Left ventricle myocardium inferior (tissue), 1 donor: ENCODE results near the gene MTIF2. TPM values are rescaled to one million over a fixed set of nuclear protein-coding genes. Genes with fewer than 3 reads are reported as not detected.
"Not testable (repeated sequence)": the region's sequence is repeated elsewhere in the genome, so short reads cannot be mapped to it uniquely, and the experiment has no call there.

Experiments used
- DNase-seq: peaks from one replicate; pipeline ENCODE4 v3.0.0-alpha.2; 2020
- H3K27ac ChIP-seq: fragments of 200-600 bp; replicated peaks from 2 replicates; pipeline ENCODE4 v1.8.0; 2021
- H3K27me3 ChIP-seq: fragments of 200-600 bp; 2 replicates; pipeline ENCODE4 v1.8.0; 2021; ENCODE audit warnings: low read depth
- H3K36me3 ChIP-seq: fragments of 200-600 bp; 2 replicates; pipeline ENCODE4 v1.8.0; 2021
- H3K4me1 ChIP-seq: fragments of 200-600 bp; 2 replicates; pipeline ENCODE4 v1.8.0; 2021
- H3K4me3 ChIP-seq: fragments of 200-600 bp; 2 replicates; pipeline ENCODE4 v1.8.0; 2021; ENCODE audit warnings: mild to moderate bottlenecking, moderate library complexity
- H3K9me3 ChIP-seq: fragments of 200-600 bp; replicated peaks from 2 replicates; pipeline ENCODE4 v1.8.0; 2021
- intact Hi-C: fragments of 100-400 bp; cut with micrococcal nuclease; formaldehyde crosslinking; loops from one replicate; pipeline ENCODE4 v1.11.0; 2022
- total RNA-seq: library from RNA; stranded (reverse); fragmentation: NEBNext Ultra II Directional; extraction: Animal tissue kit (Norgen Biotek cat#: 25700); gene quantifications from one replicate; pipeline ENCODE4 v1.2.1, GENCODE V29; 2021
- TF ChIP-seq, protein P1 (sequence below): fragments of 200-600 bp; IDR thresholded peaks from 2 replicates; pipeline ENCODE4 v1.8.0; 2021; ENCODE audit warnings: antibody characterized with exemption, mild to moderate bottlenecking, borderline replicate concordance
- donor health status: DM: no; HTN: yes; CAD: no; lungs with severe emphysema.

MTIF2 gene
- total RNA-seq, 1 donor from 2014 or later, result 53.0 TPM

GRCh38 chr2:55196526-55196925, 72.5 kb downstream of the MTIF2 start:
- TF ChIP-seq, protein P1, sequence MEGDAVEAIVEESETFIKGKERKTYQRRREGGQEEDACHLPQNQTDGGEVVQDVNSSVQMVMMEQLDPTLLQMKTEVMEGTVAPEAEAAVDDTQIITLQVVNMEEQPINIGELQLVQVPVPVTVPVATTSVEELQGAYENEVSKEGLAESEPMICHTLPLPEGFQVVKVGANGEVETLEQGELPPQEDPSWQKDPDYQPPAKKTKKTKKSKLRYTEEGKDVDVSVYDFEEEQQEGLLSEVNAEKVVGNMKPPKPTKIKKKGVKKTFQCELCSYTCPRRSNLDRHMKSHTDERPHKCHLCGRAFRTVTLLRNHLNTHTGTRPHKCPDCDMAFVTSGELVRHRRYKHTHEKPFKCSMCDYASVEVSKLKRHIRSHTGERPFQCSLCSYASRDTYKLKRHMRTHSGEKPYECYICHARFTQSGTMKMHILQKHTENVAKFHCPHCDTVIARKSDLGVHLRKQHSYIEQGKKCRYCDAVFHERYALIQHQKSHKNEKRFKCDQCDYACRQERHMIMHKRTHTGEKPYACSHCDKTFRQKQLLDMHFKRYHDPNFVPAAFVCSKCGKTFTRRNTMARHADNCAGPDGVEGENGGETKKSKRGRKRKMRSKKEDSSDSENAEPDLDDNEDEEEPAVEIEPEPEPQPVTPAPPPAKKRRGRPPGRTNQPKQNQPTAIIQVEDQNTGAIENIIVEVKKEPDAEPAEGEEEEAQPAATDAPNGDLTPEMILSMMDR, result no peak
- DNase-seq, result no peak
- no peak overlapping the region for H3K4me3 ChIP-seq

GRCh38 chr2:55191888-55192287, 77.1 kb downstream of the MTIF2 start:
- not testable (repeated sequence) for DNase-seq, H3K4me3 ChIP-seq

More at GRCh38 chr2:55196526-55196925, 72.5 kb downstream of the MTIF2 start:
- H3K36me3 ChIP-seq, result peaks cover 55% of the 10 kb centered on the region
- intact Hi-C loops, result no loop called here
- H3K27me3 ChIP-seq, result no peaks in the 10 kb centered on the region
- H3K9me3 ChIP-seq, result peaks cover 23% of the 10 kb centered on the region
- H3K27ac ChIP-seq, result no peak overlapping the region
- no peaks in the 10 kb centered on the region for H3K4me1 ChIP-seq

GRCh38 chr2:55186837-55187236, 82.2 kb downstream of the MTIF2 start:
- intact Hi-C loops, result loop anchor here (10.0 kb wide), 1 partner anchor 432 kb away; no protein-coding TSS in a partner anchor

More at GRCh38 chr2:55191888-55192287, 77.1 kb downstream of the MTIF2 start:
- peaks cover 38% of the 10 kb centered on the region for H3K36me3 ChIP-seq
- peaks cover 16% of the 10 kb centered on the region for H3K9me3 ChIP-seq
- H3K27ac ChIP-seq, intact Hi-C loops, H3K4me1 ChIP-seq, H3K27me3 ChIP-seq: not testable (repeated sequence)

More at GRCh38 chr2:55186837-55187236, 82.2 kb downstream of the MTIF2 start:
- Histone ChIP-seq H3K9me3 (peaks cover 11% of the 10 kb centered on the region), H3K36me3 (peaks cover 14% of the 10 kb centered on the region)
- H3K27ac ChIP-seq, DNase-seq, H3K4me3 ChIP-seq, H3K27me3 ChIP-seq, H3K4me1 ChIP-seq: not testable (repeated sequence)

Other genes starting within 250 kb of the MTIF2 start
- gene RTN4, start 218.8 kb downstream of the MTIF2 start, total RNA-seq, result 105 TPM
- 7.5 TPM for gene CLHC1, start 36.9 kb downstream of the MTIF2 start, total RNA-seq
- 459 TPM for gene RPS27A, start 36.5 kb downstream of the MTIF2 start, total RNA-seq
- 21.7 TPM for gene CCDC88A, start 150.6 kb upstream of the MTIF2 start, total RNA-seq